ENCODE results near the gene COP1.

Gene COP1

GRCh38 chr1:176118985-176119384 is 88.1 kb downstream of the COP1 start:
- DNase-seq (ENCODE audit: low read depth) = no peak
- no peak for TF ChIP-seq CTCF (IDR thresholded peaks at IDR 0.05; ENCODE audit: low read depth, low read length, missing control alignments)
- no peak overlapping the region for H3K4me3 ChIP-seq (ENCODE audit: low read depth, low read length)
- in situ Hi-C loops (cut with HindIII; ENCODE audit: low sequenced_read_pairs) = no loop called here

DNA sequence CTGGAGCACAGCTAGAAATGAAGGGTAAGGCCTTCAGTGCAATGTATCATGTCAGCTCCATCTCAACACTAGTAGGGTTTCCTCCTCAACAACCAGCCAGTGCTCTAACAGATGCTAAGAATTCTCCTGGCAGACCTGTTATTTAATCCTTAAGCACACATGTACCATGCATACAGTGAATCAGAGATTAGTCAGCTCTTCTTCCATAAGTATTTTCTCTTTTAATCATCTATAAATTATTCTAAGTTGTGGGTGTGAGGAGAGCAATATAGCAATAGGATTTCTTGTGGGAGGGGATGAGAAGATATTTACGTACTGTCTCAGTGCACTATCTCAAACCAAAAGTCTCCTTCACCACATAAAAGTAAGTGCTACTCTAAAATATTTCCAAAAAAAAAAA is 95.3 kb downstream of the COP1 start:
- no peak for TF ChIP-seq CTCF (IDR thresholded peaks at IDR 0.05; ENCODE audit: low read depth, low read length, missing control alignments)
- no peak overlapping the region for H3K4me3 ChIP-seq (ENCODE audit: low read depth, low read length)
- no peak for DNase-seq (ENCODE audit: low read depth)
- in situ Hi-C loops (cut with HindIII; ENCODE audit: low sequenced_read_pairs) = no loop called here

DNA sequence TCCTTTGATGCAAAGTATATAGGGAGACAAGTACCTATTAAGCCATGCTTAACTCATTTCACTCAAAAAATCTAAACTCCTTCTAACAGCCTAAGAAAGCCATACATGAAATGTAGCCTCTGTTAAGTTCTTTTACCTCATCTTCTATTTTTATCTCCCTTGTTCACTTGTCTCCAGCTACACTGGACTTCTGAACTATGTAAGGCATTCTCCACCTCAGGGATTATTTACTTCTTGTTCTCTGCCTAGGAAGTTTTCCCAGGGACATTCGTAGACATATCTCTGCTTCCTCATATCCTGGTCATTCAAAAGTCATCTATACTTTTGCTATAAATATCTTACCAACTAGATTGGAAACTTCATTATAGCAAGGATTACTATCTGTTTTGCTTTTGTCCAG is 96.9 kb downstream of the COP1 start:
- TF ChIP-seq CTCF (IDR thresholded peaks at IDR 0.05; ENCODE audit: low read depth, low read length, missing control alignments) = no peak
- in situ Hi-C loops (cut with HindIII; ENCODE audit: low sequenced_read_pairs) = no loop called here
- no peak for DNase-seq (ENCODE audit: low read depth)
- H3K4me3 ChIP-seq (ENCODE audit: low read depth, low read length) = no peak overlapping the region

- in situ Hi-C loops (cut with HindIII; ENCODE audit: low sequenced_read_pairs) = no loop called here
- no peak for TF ChIP-seq CTCF (IDR thresholded peaks at IDR 0.05; ENCODE audit: low read depth, low read length, missing control alignments)
- no peak for DNase-seq (ENCODE audit: low read depth)
These were observed 104.2 kb downstream of the COP1 start for GRCh38 chr1:176102768-176103350.

DNA sequence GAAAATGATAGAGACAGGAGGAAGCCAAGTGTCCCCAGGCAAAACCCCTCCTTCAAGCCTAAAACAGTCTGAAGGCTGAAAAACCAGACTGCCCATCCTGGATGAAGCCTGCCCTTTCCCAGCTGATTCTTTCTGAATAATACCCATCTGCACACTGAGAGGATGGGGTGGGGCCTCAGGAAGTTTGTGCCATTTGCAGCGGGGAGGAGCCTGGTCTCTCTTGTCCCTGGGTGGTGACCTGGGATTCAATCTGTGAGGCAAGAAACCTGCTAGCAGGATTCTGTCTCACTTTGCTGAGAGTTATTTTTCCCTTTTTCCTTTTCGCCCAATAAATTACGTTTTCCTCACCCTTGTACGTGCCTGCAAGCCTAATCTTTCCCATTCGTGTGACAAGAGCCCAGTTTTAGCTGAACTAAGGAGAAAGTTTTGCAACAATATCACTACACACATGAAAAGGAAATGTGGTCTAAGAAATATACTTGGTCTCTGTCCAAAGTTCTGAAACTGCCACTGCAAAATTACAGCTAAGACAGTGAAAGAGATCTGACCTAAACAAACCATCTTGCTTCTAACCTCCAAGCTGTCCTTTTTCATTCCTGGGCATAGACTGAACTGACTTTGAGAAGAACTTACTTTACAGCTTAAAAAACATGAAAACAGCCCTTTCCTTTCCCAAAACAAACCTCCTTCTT is 105.0 kb downstream of the COP1 start:
- DNase-seq (ENCODE audit: low read depth) = peak; percentile 4
- no peak for TF ChIP-seq CTCF (IDR thresholded peaks at IDR 0.05; ENCODE audit: low read depth, low read length, missing control alignments)

More at GRCh38 chr1:176102768-176103350, 104.2 kb downstream of the COP1 start:
- H3K4me3 ChIP-seq (ENCODE audit: low read depth, low read length) = no peak overlapping the region

GRCh38 chr1:176098560-176098959 is 108.5 kb downstream of the COP1 start:
- no peak for TF ChIP-seq CTCF (IDR thresholded peaks at IDR 0.05; ENCODE audit: low read depth, low read length, missing control alignments)
- DNase-seq (ENCODE audit: low read depth) = no peak
- no peak overlapping the region for H3K4me3 ChIP-seq (ENCODE audit: low read depth, low read length)
- in situ Hi-C loops (cut with HindIII; ENCODE audit: low sequenced_read_pairs) = no loop called here

More for the DNA sequence above, 105.0 kb downstream of the COP1 start:
- in situ Hi-C loops (cut with HindIII; ENCODE audit: low sequenced_read_pairs) = no loop called here
- no peak overlapping the region for H3K4me3 ChIP-seq (ENCODE audit: low read depth, low read length)

Measured in astrocyte of the cerebellum (primary cell).